ENCODE measurements around the gene CDS1.
"Not testable (repeated sequence)": the region's sequence is repeated elsewhere in the genome, so short reads cannot be mapped to it uniquely, and the experiment has no call there.

The CDS1 gene

GRCh38 chr4:84582988-84583875, at the start of gene CDS1:
Gene CDS1, plus strand, starts transcription at chr4:84583127. Its CDS starts 275 bp downstream, at chr4:84583402.
- Histone ChIP-seq H3K4me1 (ENCODE audit: control insufficient read depth in 2 of 2, insufficient read depth in 2 of 2, low read length in 2 of 2) (peaks cover 0 to 12% of the 10 kb centered on the region in 2 donors), H3K27ac (ENCODE audit: low read depth in 2 of 2, low read length in 2 of 2) (peak within 1 kb of the TSS; percentile 94), H3K27me3 (ENCODE audit: control insufficient read depth in 2 of 2, insufficient read depth in 2 of 2, low read length in 2 of 2) (no peaks in the 10 kb centered on the region), H3K9ac (ENCODE audit: low read depth in 1 of 2, low read length in 2 of 2) (peak within 1 kb of the TSS; percentile 87 to 95), H3K4me3 (ENCODE audit: low read length in 2 of 2) (peak within 1 kb of the TSS; percentile 88 to 89), H3K9me3 (ENCODE audit: control insufficient read depth in 2 of 2, low read length in 2 of 2) (no peaks in the 10 kb centered on the region), H3K36me3 (ENCODE audit: control insufficient read depth in 2 of 2, insufficient read depth in 2 of 2, low read length in 2 of 2) (no peaks in the 10 kb centered on the region)

- Histone ChIP-seq H3K4me1 (ENCODE audit: control insufficient read depth in 2 of 2, insufficient read depth in 2 of 2, low read length in 2 of 2) (no peaks in the 10 kb centered on the region), H3K9me3 (ENCODE audit: control insufficient read depth in 2 of 2, low read length in 2 of 2) (no peaks in the 10 kb centered on the region), H3K4me3 (ENCODE audit: low read length in 2 of 2) (no peak overlapping the region), H3K27ac (ENCODE audit: low read depth in 2 of 2, low read length in 2 of 2) (no peak overlapping the region), H3K36me3 (ENCODE audit: control insufficient read depth in 2 of 2, insufficient read depth in 2 of 2, low read length in 2 of 2) (no peaks in the 10 kb centered on the region), H3K27me3 (ENCODE audit: control insufficient read depth in 2 of 2, insufficient read depth in 2 of 2, low read length in 2 of 2) (no peaks in the 10 kb centered on the region), H3K9ac (ENCODE audit: low read depth in 1 of 2, low read length in 2 of 2) (no peak overlapping the region)
These were observed 47.0 kb upstream of the CDS1 start for GRCh38 chr4:84535901-84536300.

GRCh38 chr4:84545093-84545492, 37.8 kb upstream of the CDS1 start:
- H3K9ac ChIP-seq (ENCODE audit: low read depth in 1 of 2, low read length in 2 of 2) = no peak overlapping the region
- no peak overlapping the region for H3K27ac ChIP-seq (ENCODE audit: low read depth in 2 of 2, low read length in 2 of 2)
- no peaks in the 10 kb centered on the region for H3K36me3 ChIP-seq (ENCODE audit: control insufficient read depth in 2 of 2, insufficient read depth in 2 of 2, low read length in 2 of 2)
- H3K4me3 ChIP-seq (ENCODE audit: low read length in 2 of 2) = no peak overlapping the region
- H3K9me3 ChIP-seq (ENCODE audit: control insufficient read depth in 2 of 2, low read length in 2 of 2) = no peaks in the 10 kb centered on the region
- H3K27me3 ChIP-seq (ENCODE audit: control insufficient read depth in 2 of 2, insufficient read depth in 2 of 2, low read length in 2 of 2) = no peaks in the 10 kb centered on the region
- no peaks in the 10 kb centered on the region for H3K4me1 ChIP-seq (ENCODE audit: control insufficient read depth in 2 of 2, insufficient read depth in 2 of 2, low read length in 2 of 2)

GRCh38 chr4:84547211-84547610, 35.7 kb upstream of the CDS1 start:
- peaks cover 0 to 1% of the 10 kb centered on the region in 2 donors for H3K36me3 ChIP-seq (ENCODE audit: control insufficient read depth in 2 of 2, insufficient read depth in 2 of 2, low read length in 2 of 2)
- H3K9me3 ChIP-seq (ENCODE audit: control insufficient read depth in 2 of 2, low read length in 2 of 2) = no peaks in the 10 kb centered on the region
- H3K27ac ChIP-seq (ENCODE audit: low read depth in 2 of 2, low read length in 2 of 2) = no peak overlapping the region
- H3K4me1 ChIP-seq (ENCODE audit: control insufficient read depth in 2 of 2, insufficient read depth in 2 of 2, low read length in 2 of 2) = no peaks in the 10 kb centered on the region
- H3K4me3 ChIP-seq (ENCODE audit: low read length in 2 of 2) = no peak overlapping the region
- H3K27me3 ChIP-seq (ENCODE audit: control insufficient read depth in 2 of 2, insufficient read depth in 2 of 2, low read length in 2 of 2) = no peaks in the 10 kb centered on the region
- no peak overlapping the region for H3K9ac ChIP-seq (ENCODE audit: low read depth in 1 of 2, low read length in 2 of 2)

GRCh38 chr4:84549191-84549590, 33.7 kb upstream of the CDS1 start:
- H3K36me3 ChIP-seq (ENCODE audit: control insufficient read depth in 2 of 2, insufficient read depth in 2 of 2, low read length in 2 of 2); H3K27ac ChIP-seq (ENCODE audit: low read depth in 2 of 2, low read length in 2 of 2); H3K4me1 ChIP-seq (ENCODE audit: control insufficient read depth in 2 of 2, insufficient read depth in 2 of 2, low read length in 2 of 2); H3K9me3 ChIP-seq (ENCODE audit: control insufficient read depth in 2 of 2, low read length in 2 of 2); H3K27me3 ChIP-seq (ENCODE audit: control insufficient read depth in 2 of 2, insufficient read depth in 2 of 2, low read length in 2 of 2); H3K4me3 ChIP-seq (ENCODE audit: low read length in 2 of 2); H3K9ac ChIP-seq (ENCODE audit: low read depth in 1 of 2, low read length in 2 of 2): not testable (repeated sequence)

- H3K9me3 ChIP-seq (ENCODE audit: control insufficient read depth in 2 of 2, low read length in 2 of 2) = no peaks in the 10 kb centered on the region
- no peaks in the 10 kb centered on the region for H3K4me1 ChIP-seq (ENCODE audit: control insufficient read depth in 2 of 2, insufficient read depth in 2 of 2, low read length in 2 of 2)
- H3K27ac ChIP-seq (ENCODE audit: low read depth in 2 of 2, low read length in 2 of 2) = no peak overlapping the region
- no peaks in the 10 kb centered on the region for H3K36me3 ChIP-seq (ENCODE audit: control insufficient read depth in 2 of 2, insufficient read depth in 2 of 2, low read length in 2 of 2)
- no peak overlapping the region for H3K9ac ChIP-seq (ENCODE audit: low read depth in 1 of 2, low read length in 2 of 2)
- H3K4me3 ChIP-seq (ENCODE audit: low read length in 2 of 2) = no peak overlapping the region
- H3K27me3 ChIP-seq (ENCODE audit: control insufficient read depth in 2 of 2, insufficient read depth in 2 of 2, low read length in 2 of 2) = no peaks in the 10 kb centered on the region
These were observed 20.8 kb upstream of the CDS1 start for GRCh38 chr4:84562156-84562555.

- Histone ChIP-seq H3K36me3 (ENCODE audit: control insufficient read depth in 2 of 2, insufficient read depth in 2 of 2, low read length in 2 of 2) (no peaks in the 10 kb centered on the region), H3K27ac (ENCODE audit: low read depth in 2 of 2, low read length in 2 of 2) (no peak overlapping the region), H3K4me1 (ENCODE audit: control insufficient read depth in 2 of 2, insufficient read depth in 2 of 2, low read length in 2 of 2) (no peaks in the 10 kb centered on the region), H3K9me3 (ENCODE audit: control insufficient read depth in 2 of 2, low read length in 2 of 2) (no peaks in the 10 kb centered on the region), H3K27me3 (ENCODE audit: control insufficient read depth in 2 of 2, insufficient read depth in 2 of 2, low read length in 2 of 2) (no peaks in the 10 kb centered on the region), H3K9ac (ENCODE audit: low read depth in 1 of 2, low read length in 2 of 2) (no peak overlapping the region), H3K4me3 (ENCODE audit: low read length in 2 of 2) (no peak overlapping the region)
These were observed 19.9 kb upstream of the CDS1 start for GRCh38 chr4:84563002-84563401.

- Histone ChIP-seq H3K9ac (ENCODE audit: low read depth in 1 of 2, low read length in 2 of 2) (no peak overlapping the region), H3K36me3 (ENCODE audit: control insufficient read depth in 2 of 2, insufficient read depth in 2 of 2, low read length in 2 of 2) (no peaks in the 10 kb centered on the region), H3K4me3 (ENCODE audit: low read length in 2 of 2) (no peak overlapping the region), H3K27me3 (ENCODE audit: control insufficient read depth in 2 of 2, insufficient read depth in 2 of 2, low read length in 2 of 2) (no peaks in the 10 kb centered on the region), H3K4me1 (ENCODE audit: control insufficient read depth in 2 of 2, insufficient read depth in 2 of 2, low read length in 2 of 2) (no peaks in the 10 kb centered on the region), H3K9me3 (ENCODE audit: control insufficient read depth in 2 of 2, low read length in 2 of 2) (no peaks in the 10 kb centered on the region), H3K27ac (ENCODE audit: low read depth in 2 of 2, low read length in 2 of 2) (no peak overlapping the region)
These were observed 17.0 kb upstream of the CDS1 start for GRCh38 chr4:84565951-84566350.

GRCh38 chr4:84568496-84568895, 14.4 kb upstream of the CDS1 start:
- no peak overlapping the region for H3K27ac ChIP-seq (ENCODE audit: low read depth in 2 of 2, low read length in 2 of 2)
- no peaks in the 10 kb centered on the region for H3K4me1 ChIP-seq (ENCODE audit: control insufficient read depth in 2 of 2, insufficient read depth in 2 of 2, low read length in 2 of 2)
- no peak overlapping the region for H3K4me3 ChIP-seq (ENCODE audit: low read length in 2 of 2)
- H3K9ac ChIP-seq (ENCODE audit: low read depth in 1 of 2, low read length in 2 of 2) = no peak overlapping the region
- H3K9me3 ChIP-seq (ENCODE audit: control insufficient read depth in 2 of 2, low read length in 2 of 2) = no peaks in the 10 kb centered on the region
- H3K27me3 ChIP-seq (ENCODE audit: control insufficient read depth in 2 of 2, insufficient read depth in 2 of 2, low read length in 2 of 2) = no peaks in the 10 kb centered on the region
- H3K36me3 ChIP-seq (ENCODE audit: control insufficient read depth in 2 of 2, insufficient read depth in 2 of 2, low read length in 2 of 2) = no peaks in the 10 kb centered on the region

- Histone ChIP-seq H3K27me3 (ENCODE audit: control insufficient read depth in 2 of 2, insufficient read depth in 2 of 2, low read length in 2 of 2) (no peaks in the 10 kb centered on the region), H3K36me3 (ENCODE audit: control insufficient read depth in 2 of 2, insufficient read depth in 2 of 2, low read length in 2 of 2) (no peaks in the 10 kb centered on the region), H3K9me3 (ENCODE audit: control insufficient read depth in 2 of 2, low read length in 2 of 2) (no peaks in the 10 kb centered on the region), H3K27ac (ENCODE audit: low read depth in 2 of 2, low read length in 2 of 2) (no peak overlapping the region), H3K9ac (ENCODE audit: low read depth in 1 of 2, low read length in 2 of 2) (no peak overlapping the region), H3K4me1 (ENCODE audit: control insufficient read depth in 2 of 2, insufficient read depth in 2 of 2, low read length in 2 of 2) (no peaks in the 10 kb centered on the region), H3K4me3 (ENCODE audit: low read length in 2 of 2) (no peak overlapping the region)
These were observed 13.9 kb upstream of the CDS1 start for GRCh38 chr4:84569009-84569408.

Data from mucosa of rectum (tissue), 2 donors.